GM12892 (cell line): ENCODE data around the gene GALNT7. TPM values are rescaled to one million over a fixed set of nuclear protein-coding genes. Genes with fewer than 3 reads are reported as not detected.
"Not testable (repeated sequence)": the region's sequence is repeated elsewhere in the genome, so short reads cannot be mapped to it uniquely, and the experiment has no call there.

Experiments used
- DNase-seq: peaks from one replicate; pipeline ENCODE4 v3.0.0; 2011; ENCODE audit not compliant: insufficient read length
- FAIRE-seq: peaks from 2 replicates; lab custom pipeline; 2011; peaks lifted over from hg19 to GRCh38; lab: Jason Lieb, UNC
- POLR2A ChIP-seq: IDR thresholded peaks from 2 replicates; pipeline ENCODE4 v1.6.1; 2011; ENCODE audit warnings: low read depth, low read length, control low read depth
- POLR2AphosphoS5 ChIP-seq: IDR thresholded peaks from 2 replicates; pipeline ENCODE4 v1.6.1; 2011; ENCODE audit warnings: low read depth, low read length, control low read depth
- TAF1 ChIP-seq: IDR thresholded peaks from 2 replicates; pipeline ENCODE4 v1.6.1; 2011; ENCODE audit warnings: low read depth, mild to moderate bottlenecking, control low read depth, low read length, borderline replicate concordance
- polyA plus RNA-seq: library from polyadenylated mRNA; unstranded; fragments of >200 nt; gene quantifications from one replicate; pipeline ENCODE4 v1.2.1, GENCODE V29; 2012; ENCODE audit warnings: missing spikeins, inconsistent platforms; ENCODE audit not compliant: missing spikeins

Gene GALNT7, protein sequence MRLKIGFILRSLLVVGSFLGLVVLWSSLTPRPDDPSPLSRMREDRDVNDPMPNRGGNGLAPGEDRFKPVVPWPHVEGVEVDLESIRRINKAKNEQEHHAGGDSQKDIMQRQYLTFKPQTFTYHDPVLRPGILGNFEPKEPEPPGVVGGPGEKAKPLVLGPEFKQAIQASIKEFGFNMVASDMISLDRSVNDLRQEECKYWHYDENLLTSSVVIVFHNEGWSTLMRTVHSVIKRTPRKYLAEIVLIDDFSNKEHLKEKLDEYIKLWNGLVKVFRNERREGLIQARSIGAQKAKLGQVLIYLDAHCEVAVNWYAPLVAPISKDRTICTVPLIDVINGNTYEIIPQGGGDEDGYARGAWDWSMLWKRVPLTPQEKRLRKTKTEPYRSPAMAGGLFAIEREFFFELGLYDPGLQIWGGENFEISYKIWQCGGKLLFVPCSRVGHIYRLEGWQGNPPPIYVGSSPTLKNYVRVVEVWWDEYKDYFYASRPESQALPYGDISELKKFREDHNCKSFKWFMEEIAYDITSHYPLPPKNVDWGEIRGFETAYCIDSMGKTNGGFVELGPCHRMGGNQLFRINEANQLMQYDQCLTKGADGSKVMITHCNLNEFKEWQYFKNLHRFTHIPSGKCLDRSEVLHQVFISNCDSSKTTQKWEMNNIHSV
- 15.1 TPM for polyA plus RNA-seq

DNA sequence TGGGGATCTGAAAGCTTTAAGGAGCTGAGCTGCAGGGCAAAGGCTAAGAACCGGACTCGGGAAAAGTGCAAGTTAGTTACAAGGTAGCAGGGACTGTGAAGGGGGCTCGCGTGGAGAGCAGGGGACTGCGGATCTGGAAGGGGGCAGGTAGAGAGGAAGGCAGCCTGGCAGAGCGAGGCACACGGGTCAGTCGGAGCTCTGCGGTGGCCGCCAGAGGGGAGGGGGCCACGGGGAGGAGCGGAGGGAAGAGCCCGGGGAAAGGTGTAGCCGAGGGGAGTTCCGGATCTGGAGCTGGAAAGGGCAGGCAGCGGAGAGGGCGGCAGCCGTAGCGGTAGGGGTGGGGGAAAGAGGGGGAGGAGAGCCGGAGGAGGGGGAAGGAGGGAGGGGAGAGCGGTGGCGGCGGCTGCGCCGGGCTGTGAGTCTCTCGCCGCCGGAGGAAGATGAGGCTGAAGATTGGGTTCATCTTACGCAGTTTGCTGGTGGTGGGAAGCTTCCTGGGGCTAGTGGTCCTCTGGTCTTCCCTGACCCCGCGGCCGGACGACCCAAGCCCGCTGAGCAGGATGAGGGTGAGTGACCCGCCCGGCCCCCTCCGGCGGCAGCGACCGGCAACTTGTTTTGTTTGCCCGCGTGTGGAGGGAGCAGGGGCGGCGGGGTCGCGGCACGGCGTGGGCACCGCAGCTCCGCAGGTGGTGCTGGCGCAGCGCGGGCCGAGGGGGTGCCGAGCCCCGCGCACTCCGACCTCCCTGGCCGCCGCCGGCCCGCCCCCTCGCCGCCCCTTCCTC lies at the start of gene GALNT7:
Gene GALNT7 (plus strand): TSS at position 416 of the 782 bp plus-strand sequence. CDS start 25 bp downstream, at position 441.
- FAIRE-seq (peak; percentile 75), DNase-seq (peak; percentile 75)
- TF ChIP-seq POLR2AphosphoS5 (peak; percentile 66; the same call in 1 of the 2 replicates), TAF1 (no peak), POLR2A (0 out of 2 replicates have a peak, but pooled peaks have one; percentile 28)

GRCh38 chr4:173118819-173119218 lies 49.8 kb upstream of the GALNT7 start:
- FAIRE-seq, DNase-seq: not testable (repeated sequence)

- TF ChIP-seq POLR2A (no peak), POLR2AphosphoS5 (no peak), TAF1 (no peak)
- FAIRE-seq (no peak), DNase-seq (no peak)
Measured at GRCh38 chr4:173119818-173120217, 48.8 kb upstream of the GALNT7 start.

- no peak for TF ChIP-seq POLR2AphosphoS5
- no peak for TF ChIP-seq POLR2A
- TF ChIP-seq TAF1: no peak
- FAIRE-seq: peak; percentile 71
- DNase-seq: no peak
Measured at GRCh38 chr4:173121076-173121561, 47.5 kb upstream of the GALNT7 start.

DNA sequence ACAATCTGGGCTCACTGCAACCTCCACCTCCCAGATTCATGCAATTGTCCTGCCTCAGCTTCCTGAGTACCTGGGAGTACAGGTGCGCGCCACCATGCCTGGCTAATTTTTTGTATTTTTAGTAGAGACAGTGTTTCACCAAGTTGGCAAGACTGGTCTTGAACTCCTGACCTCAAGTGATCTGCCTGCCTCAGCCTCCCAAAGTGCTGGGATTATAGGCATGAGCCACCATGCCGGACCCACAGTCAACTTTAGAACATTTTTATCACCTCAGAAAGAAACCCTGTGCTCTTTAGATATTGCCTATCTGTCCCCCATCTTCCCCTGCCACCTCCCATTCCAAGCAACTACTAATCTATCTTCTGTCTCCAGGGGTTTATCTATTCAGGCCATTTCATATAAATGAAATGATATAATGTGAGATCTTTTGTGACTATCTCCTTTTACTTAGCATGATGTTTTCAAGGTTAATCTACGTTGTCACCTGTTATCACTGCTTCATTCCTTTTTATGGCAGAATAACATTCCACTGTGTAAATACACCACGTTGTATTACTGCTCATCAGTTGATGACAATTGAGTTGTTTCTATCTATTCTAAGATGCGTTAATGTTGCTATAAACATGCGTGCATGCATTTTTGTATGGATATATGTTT lies 44.3 kb upstream of the GALNT7 start:
- DNase-seq (no peak), FAIRE-seq (no peak)
- TF ChIP-seq POLR2A (no peak), TAF1 (no peak), POLR2AphosphoS5 (no peak)

GRCh38 chr4:173125216-173125812 lies 43.3 kb upstream of the GALNT7 start:
- TF ChIP-seq TAF1 (no peak), POLR2AphosphoS5 (no peak), POLR2A (no peak)
- FAIRE-seq (no peak), DNase-seq (no peak)

DNA sequence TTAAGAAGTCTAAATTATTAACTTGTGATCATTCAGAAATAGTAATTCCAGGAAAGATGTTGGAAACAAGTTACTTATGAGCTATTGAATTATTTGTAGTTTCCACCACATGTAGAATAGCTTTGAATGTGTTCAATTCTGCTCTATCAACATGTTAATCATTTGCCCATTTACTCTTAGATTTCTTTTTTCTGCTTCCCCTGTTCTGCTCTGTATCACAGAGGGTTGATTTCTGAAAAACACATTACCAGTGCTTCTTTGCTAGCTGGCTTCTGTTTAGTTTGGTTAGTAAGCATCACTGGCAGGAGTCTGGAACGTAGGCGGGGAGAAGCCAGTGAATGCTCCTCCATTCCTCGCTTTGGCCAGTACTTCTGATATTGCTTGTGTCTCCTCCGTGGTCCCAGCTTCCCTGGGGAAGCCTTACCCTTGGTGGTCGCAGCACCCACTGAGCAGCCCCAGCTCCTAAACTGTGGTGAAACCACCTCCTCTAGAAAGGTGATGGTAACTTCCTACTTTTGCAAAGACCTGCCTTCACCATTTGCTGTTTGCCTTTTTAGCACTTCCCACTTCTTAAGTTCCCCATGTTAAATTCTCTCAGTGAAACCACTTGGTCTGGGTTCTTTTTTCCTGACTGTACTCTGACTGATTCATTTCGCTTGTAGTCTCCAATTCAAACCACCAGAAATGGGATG lies 40.3 kb upstream of the GALNT7 start:
- DNase-seq: no peak
- TF ChIP-seq POLR2AphosphoS5 (no peak), POLR2A (no peak), TAF1 (no peak)
- FAIRE-seq: no peak

GRCh38 chr4:173130687-173131086 lies 37.9 kb upstream of the GALNT7 start:
- DNase-seq (no peak), FAIRE-seq (no peak)
- TF ChIP-seq POLR2A: no peak
- TF ChIP-seq TAF1: no peak
- TF ChIP-seq POLR2AphosphoS5: no peak

- DNase-seq (no peak), FAIRE-seq (no peak)
- TF ChIP-seq POLR2AphosphoS5: no peak
- no peak for TF ChIP-seq TAF1
- no peak for TF ChIP-seq POLR2A
Measured at GRCh38 chr4:173134426-173134825, 34.2 kb upstream of the GALNT7 start.
